BJ (cell line): Measurements from ENCODE around the gene SH3RF1. TPM values are rescaled to one million over a fixed set of nuclear protein-coding genes. Genes with fewer than 3 reads are reported as not detected.
A peak's percentile ranks its signal among the peaks of the same experiment; 100 is the strongest.

Source experiments
- CTCF ChIA-PET: fragments of 350-600 bp; formaldehyde crosslinking; extraction: SDS; loops from one replicate; lab custom pipeline; 2021; ENCODE audit warnings: antibody characterized with exemption, inconsistent platforms; lab: Yijun Ruan, JAX
- POLR2A ChIA-PET: fragments of 300-600 bp; sonication (Branson Sonifier 250); formaldehyde crosslinking; extraction: SDS; loops from one replicate; lab custom pipeline; 2021; ENCODE audit warnings: antibody characterized with exemption; lab: Charles Lee
- DNase-seq: peaks from one replicate; pipeline ENCODE4 v3.0.0-alpha.2; 2011; ENCODE audit warnings: low read depth
- H3K27me3 ChIP-seq: 2 replicates; pipeline ENCODE4 v1.6.0; 2011; ENCODE audit warnings: low read length; ENCODE audit not compliant: control insufficient read depth, insufficient read depth
- H3K36me3 ChIP-seq: 2 replicates; pipeline ENCODE4 v1.5.1; 2011; ENCODE audit warnings: low read length; ENCODE audit not compliant: control insufficient read depth, insufficient read depth
- H3K4me3 ChIP-seq: 2 replicates; pipeline ENCODE4 v1.5.1; 2011; ENCODE audit warnings: low read depth, mild to moderate bottlenecking, control low read depth, low read length
- polyA plus RNA-seq: library from polyadenylated mRNA; depleted of rRNA; stranded (reverse); fragments of >200 nt; gene quantifications from 2 replicates; pipeline ENCODE4 v1.2.3, GENCODE V29; 2011
- TF ChIP-seq, protein P1 (sequence below): IDR thresholded peaks from 2 replicates; pipeline ENCODE4 v1.5.1; 2011; ENCODE audit warnings: low read depth, mild to moderate bottlenecking, control low read depth, inconsistent platforms, low read length, moderate library complexity; ENCODE audit not compliant: insufficient read depth

Gene SH3RF1
- polyA plus RNA-seq, 1 experiment = 38.8 TPM

DNA sequence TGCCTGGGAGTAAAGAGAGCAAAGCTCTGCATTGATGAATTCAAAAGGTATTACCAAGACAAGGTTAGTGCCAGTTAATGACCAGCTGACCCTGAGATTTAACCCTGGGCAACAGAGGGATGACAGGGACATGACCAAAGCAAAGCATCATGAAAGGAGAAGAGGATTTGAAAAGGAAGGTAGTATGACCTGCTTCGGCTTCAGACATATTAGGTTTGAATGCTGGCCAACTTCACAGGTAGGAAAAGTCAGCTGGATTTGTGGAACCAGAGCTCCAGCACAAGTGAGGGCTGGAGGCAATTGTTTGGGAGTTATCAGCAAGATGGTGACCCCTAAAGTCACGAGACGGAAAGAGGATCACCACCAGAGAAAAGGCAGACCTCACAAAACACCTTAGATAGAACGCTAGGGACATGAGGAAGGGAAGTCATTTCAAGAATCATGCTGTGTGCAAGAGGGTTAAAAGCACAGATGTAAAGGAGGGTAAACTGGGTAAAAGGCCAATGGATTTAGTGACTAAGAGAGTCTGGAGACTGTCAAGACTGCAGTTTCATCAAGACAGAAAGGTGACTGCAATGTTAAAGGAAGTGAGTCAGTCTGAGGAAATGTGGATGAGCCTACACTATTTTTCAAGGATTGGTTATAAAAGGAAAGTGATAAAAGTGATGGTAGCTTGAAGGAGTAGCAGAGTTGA, 45.6 kb downstream of the SH3RF1 start:
- Histone ChIP-seq H3K27me3 (no peaks in the 10 kb centered on the region), H3K36me3 (no peaks in the 10 kb centered on the region), H3K4me3 (no peak overlapping the region)
- peak; percentile 93 for DNase-seq
- POLR2A ChIA-PET = interaction anchor here (0.7 kb wide), 1 partner anchor 31 kb away, joined by 3 read pairs; no protein-coding TSS in a partner anchor
- CTCF ChIA-PET = interaction anchor here (0.6 kb wide), 1 partner anchor 66 kb away, joined by 3 read pairs; no protein-coding TSS in a partner anchor
- TF ChIP-seq, protein P1, sequence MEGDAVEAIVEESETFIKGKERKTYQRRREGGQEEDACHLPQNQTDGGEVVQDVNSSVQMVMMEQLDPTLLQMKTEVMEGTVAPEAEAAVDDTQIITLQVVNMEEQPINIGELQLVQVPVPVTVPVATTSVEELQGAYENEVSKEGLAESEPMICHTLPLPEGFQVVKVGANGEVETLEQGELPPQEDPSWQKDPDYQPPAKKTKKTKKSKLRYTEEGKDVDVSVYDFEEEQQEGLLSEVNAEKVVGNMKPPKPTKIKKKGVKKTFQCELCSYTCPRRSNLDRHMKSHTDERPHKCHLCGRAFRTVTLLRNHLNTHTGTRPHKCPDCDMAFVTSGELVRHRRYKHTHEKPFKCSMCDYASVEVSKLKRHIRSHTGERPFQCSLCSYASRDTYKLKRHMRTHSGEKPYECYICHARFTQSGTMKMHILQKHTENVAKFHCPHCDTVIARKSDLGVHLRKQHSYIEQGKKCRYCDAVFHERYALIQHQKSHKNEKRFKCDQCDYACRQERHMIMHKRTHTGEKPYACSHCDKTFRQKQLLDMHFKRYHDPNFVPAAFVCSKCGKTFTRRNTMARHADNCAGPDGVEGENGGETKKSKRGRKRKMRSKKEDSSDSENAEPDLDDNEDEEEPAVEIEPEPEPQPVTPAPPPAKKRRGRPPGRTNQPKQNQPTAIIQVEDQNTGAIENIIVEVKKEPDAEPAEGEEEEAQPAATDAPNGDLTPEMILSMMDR = no peak

DNA sequence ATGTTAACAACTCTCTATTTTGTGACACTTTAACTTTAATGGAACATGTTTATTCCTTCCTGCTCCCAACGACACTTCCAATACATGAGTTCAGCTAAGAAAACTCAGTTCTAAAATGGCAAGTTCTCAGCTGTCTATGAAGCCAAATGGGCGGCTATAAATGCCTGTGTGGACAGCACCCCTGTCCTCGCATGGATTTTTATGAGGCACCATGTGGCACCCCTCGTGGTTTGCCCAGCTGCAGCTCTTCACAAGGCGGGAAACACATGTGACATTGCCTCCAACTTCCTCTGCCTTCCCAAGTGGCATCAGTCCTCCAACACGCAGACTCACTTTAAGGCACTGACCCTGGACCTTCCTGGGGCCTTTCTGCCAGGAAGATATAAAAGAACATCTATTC, 48.0 kb downstream of the SH3RF1 start:
- ChIA-PET POLR2A (no interaction called here), CTCF (no interaction called here)
- no peak overlapping the region for H3K4me3 ChIP-seq
- no peaks in the 10 kb centered on the region for H3K27me3 ChIP-seq
- no peaks in the 10 kb centered on the region for H3K36me3 ChIP-seq
- DNase-seq = no peak
- TF ChIP-seq, protein P1 = no peak

DNA sequence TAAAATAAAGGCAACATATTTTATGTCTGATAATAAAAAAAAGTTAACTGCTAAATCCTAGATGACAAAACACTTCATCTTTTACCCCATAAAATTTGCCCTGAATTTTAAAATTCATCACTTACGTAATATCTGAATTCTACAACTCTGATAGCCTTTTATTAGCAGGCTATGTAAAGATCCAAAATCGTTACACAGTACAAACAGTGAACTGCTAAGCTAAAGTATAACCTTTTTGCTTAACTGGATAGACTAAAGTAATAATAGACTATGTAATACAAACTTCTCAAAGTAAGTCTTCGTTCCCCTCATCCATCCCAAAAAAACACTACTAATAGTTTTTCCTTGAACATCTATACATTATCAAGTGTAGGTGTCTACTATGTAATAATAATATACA, 49.1 kb downstream of the SH3RF1 start:
- Histone ChIP-seq H3K4me3 (no peak overlapping the region), H3K36me3 (no peaks in the 10 kb centered on the region), H3K27me3 (no peaks in the 10 kb centered on the region)
- TF ChIP-seq, protein P1 = no peak
- ChIA-PET CTCF (no interaction called here), POLR2A (no interaction called here)
- no peak for DNase-seq

DNA sequence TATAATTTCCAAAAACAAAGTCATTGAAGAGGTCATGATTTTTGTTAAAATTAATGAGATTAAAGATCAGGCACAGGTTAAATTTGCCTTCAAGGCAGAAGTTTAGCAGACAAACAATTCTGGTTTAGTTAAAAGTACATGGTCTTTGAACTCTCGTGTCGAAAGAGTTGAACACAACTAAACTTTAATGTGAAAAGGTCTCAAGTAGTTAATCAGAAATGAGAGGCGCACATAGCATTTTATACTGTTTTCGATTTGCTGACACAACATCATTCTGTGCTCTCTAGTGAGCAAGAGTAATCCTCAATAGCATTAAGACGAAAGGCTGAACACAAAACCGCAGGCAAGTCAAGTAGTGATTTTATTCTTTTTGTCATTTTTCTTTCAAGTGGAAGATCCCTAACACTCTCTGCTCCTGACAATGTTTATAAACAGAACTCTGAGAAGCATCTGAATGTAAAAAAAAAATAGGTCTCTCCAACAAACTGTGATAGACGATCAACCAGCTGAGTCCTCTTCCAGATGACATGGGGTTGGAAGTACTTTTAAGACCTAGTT, 49.8 kb downstream of the SH3RF1 start:
- ChIA-PET POLR2A (no interaction called here), CTCF (no interaction called here)
- TF ChIP-seq, protein P1 = no peak
- no peaks in the 10 kb centered on the region for H3K36me3 ChIP-seq
- H3K27me3 ChIP-seq = no peaks in the 10 kb centered on the region
- no peak overlapping the region for H3K4me3 ChIP-seq
- no peak for DNase-seq

DNA sequence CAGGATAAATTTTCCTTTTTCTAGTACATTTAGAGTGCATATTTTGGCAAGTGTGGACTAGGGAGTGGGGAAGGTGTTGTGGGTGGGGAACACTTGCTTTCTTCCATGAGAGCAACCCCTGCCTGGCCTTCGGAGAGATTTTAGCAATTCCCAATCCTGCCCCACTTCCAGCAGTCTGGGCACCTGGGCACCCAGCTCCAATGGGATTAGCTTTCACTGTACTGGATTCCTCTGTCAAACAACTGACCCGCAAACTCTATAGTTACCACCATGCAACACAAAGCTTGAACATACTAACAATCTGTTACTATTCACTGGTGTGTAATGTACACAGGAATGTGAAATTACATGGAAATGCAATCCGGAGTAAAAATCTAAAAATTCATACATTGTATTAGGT, 50.3 kb downstream of the SH3RF1 start:
- Histone ChIP-seq H3K27me3 (no peaks in the 10 kb centered on the region), H3K36me3 (no peaks in the 10 kb centered on the region), H3K4me3 (no peak overlapping the region)
- DNase-seq = no peak
- CTCF ChIA-PET = no interaction called here
- TF ChIP-seq, protein P1 = no peak
- POLR2A ChIA-PET = no interaction called here
